SK-N-SH treated with all-trans-retinoic acid at 6 μM for 48 hours (cell line): ENCODE results near the gene TMEM14A.
A peak's percentile ranks its signal among the peaks of the same experiment; 100 is the strongest.

Source experiments
- ATAC-seq: fragments of 200-7000 bp; cut with Tn5 transposase; 3 replicates; pipeline ENCODE4 v1.9.1; 2020; ENCODE audit warnings: mild to moderate bottlenecking, moderate library complexity
- ARNTL ChIP-seq: fragments of 450-650 bp; formaldehyde crosslinking; IDR thresholded peaks from 2 replicates; pipeline ENCODE4 v1.5.0; 2020; ENCODE audit warnings: low read depth, mild to moderate bottlenecking, moderate library complexity, borderline replicate concordance
- BACH2 ChIP-seq: fragments of 250-450 bp; sonication (Bioruptor Pico); IDR thresholded peaks from 2 replicates; pipeline ENCODE4 v1.9.0; 2021; ENCODE audit warnings: mild to moderate bottlenecking, borderline replicate concordance
- CSDC2 ChIP-seq: fragments of 250-450 bp; sonication (Bioruptor Pico); IDR thresholded peaks from 2 replicates; pipeline ENCODE4 v1.5.0; 2020; ENCODE audit warnings: mild to moderate bottlenecking, moderate library complexity
- GLIS3 ChIP-seq: fragments of 250-450 bp; sonication (Bioruptor Pico); IDR thresholded peaks from 2 replicates; pipeline ENCODE4 v1.5.0; 2020; ENCODE audit warnings: mild to moderate bottlenecking, moderate library complexity
- ISL1 ChIP-seq: fragments of 250-450 bp; sonication (Bioruptor Pico); IDR thresholded peaks from 2 replicates; pipeline ENCODE4 v2.1.2; 2022; ENCODE audit warnings: mild to moderate bottlenecking, moderate library complexity
- PPARA ChIP-seq: fragments of 250-450 bp; sonication (Bioruptor Pico); IDR thresholded peaks from 2 replicates; pipeline ENCODE4 v1.5.0; 2020; ENCODE audit warnings: mild to moderate bottlenecking, borderline replicate concordance
- RARB ChIP-seq: fragments of 250-450 bp; sonication (Bioruptor Pico); IDR thresholded peaks from 2 replicates; pipeline ENCODE4 v1.8.0; 2021; ENCODE audit warnings: mild to moderate bottlenecking, moderate library complexity
- TOX ChIP-seq: fragments of 250-450 bp; sonication (Bioruptor Pico); IDR thresholded peaks from 2 replicates; pipeline ENCODE4 v1.8.0; 2021; ENCODE audit warnings: mild to moderate bottlenecking, moderate library complexity, borderline replicate concordance
- ZC3H10 ChIP-seq: fragments of 250-450 bp; sonication (Bioruptor Pico); IDR thresholded peaks from 2 replicates; pipeline ENCODE4 v1.5.1; 2021; ENCODE audit warnings: mild to moderate bottlenecking, moderate library complexity
- ZFP30 ChIP-seq: fragments of 450-650 bp; formaldehyde crosslinking; IDR thresholded peaks from 2 replicates; pipeline ENCODE4 v1.5.0; 2022; ENCODE audit warnings: mild to moderate bottlenecking, moderate library complexity
- ZNF565 ChIP-seq: fragments of 450-650 bp; formaldehyde crosslinking; conservative IDR thresholded peaks from 2 replicates; pipeline ENCODE4 v1.5.0; 2020; ENCODE audit warnings: low read depth, mild to moderate bottlenecking, moderate library complexity
- ZNF70 ChIP-seq: fragments of 450-650 bp; formaldehyde crosslinking; IDR thresholded peaks from 2 replicates; pipeline ENCODE4 v1.5.0; 2020; ENCODE audit warnings: mild to moderate bottlenecking, moderate library complexity
- ZNF8 ChIP-seq: fragments of 450-650 bp; formaldehyde crosslinking; IDR thresholded peaks from 2 replicates; pipeline ENCODE4 v1.5.0; 2020; ENCODE audit warnings: mild to moderate bottlenecking, moderate library complexity
- TF ChIP-seq, protein P1 (sequence below): fragments of 250-450 bp; sonication (Bioruptor Pico); IDR thresholded peaks from 2 replicates; pipeline ENCODE4 v1.5.1; 2020; ENCODE audit warnings: low read depth, mild to moderate bottlenecking, moderate library complexity
- TF ChIP-seq, protein P2 (sequence below): fragments of 250-450 bp; sonication (Bioruptor Pico); IDR thresholded peaks from 2 replicates; pipeline ENCODE4 v1.8.0; 2020; ENCODE audit warnings: mild to moderate bottlenecking, moderate library complexity, borderline replicate concordance
- TF ChIP-seq, protein P3 (sequence below): fragments of 250-450 bp; sonication (Bioruptor Pico); IDR thresholded peaks from 2 replicates; pipeline ENCODE4 v1.5.0; 2020; ENCODE audit warnings: mild to moderate bottlenecking, moderate library complexity
- TF ChIP-seq, protein P4 (sequence below): fragments of 250-450 bp; sonication (Bioruptor Pico); IDR thresholded peaks from 2 replicates; pipeline ENCODE4 v1.8.0; 2021; ENCODE audit warnings: low read depth, mild to moderate bottlenecking, moderate library complexity, borderline replicate concordance
- TF ChIP-seq, protein P5 (sequence below): fragments of 250-450 bp; sonication (Bioruptor Pico); IDR thresholded peaks from 2 replicates; pipeline ENCODE4 v1.5.1; 2021; ENCODE audit warnings: mild to moderate bottlenecking, moderate library complexity

The TMEM14A gene

DNA sequence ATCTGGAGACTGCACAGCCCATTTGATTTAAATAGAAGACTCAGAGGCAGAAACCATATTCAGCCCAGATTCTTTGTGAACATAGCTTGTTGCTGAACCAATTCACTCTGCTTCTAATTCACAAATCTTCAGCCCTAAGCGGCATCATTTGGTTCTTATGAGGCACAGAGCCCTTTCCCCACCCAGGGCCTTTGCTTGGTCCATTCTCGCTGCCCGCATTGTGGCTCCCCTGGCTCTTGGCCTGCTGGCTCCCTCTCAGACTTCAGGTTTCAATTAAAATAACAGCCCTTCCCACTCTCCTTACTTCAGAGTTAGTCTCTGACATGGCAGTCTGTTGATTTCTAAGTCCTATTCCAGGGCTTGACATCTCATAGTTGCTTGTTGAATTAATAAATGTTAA lies 9.4 kb upstream of the TMEM14A start:
- peak; percentile 7; the same call in 2 of the 3 replicates for ATAC-seq
- TF ChIP-seq ARNTL (CRISPR knock-in tag): no peak
- TF ChIP-seq, protein P1, sequence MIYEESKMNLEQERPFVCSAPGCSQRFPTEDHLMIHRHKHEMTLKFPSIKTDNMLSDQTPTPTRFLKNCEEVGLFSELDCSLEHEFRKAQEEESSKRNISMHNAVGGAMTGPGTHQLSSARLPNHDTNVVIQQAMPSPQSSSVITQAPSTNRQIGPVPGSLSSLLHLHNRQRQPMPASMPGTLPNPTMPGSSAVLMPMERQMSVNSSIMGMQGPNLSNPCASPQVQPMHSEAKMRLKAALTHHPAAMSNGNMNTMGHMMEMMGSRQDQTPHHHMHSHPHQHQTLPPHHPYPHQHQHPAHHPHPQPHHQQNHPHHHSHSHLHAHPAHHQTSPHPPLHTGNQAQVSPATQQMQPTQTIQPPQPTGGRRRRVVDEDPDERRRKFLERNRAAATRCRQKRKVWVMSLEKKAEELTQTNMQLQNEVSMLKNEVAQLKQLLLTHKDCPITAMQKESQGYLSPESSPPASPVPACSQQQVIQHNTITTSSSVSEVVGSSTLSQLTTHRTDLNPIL (CRISPR knock-in tag): no peak
- no peak for TF ChIP-seq ZFP30
- TF ChIP-seq GLIS3 (CRISPR knock-in tag): no peak
- TF ChIP-seq RARB (CRISPR knock-in tag): no peak
- no peak for TF ChIP-seq ZNF70 (CRISPR knock-in tag)
- TF ChIP-seq ZNF565 (CRISPR knock-in tag): no peak
- TF ChIP-seq, protein P2, sequence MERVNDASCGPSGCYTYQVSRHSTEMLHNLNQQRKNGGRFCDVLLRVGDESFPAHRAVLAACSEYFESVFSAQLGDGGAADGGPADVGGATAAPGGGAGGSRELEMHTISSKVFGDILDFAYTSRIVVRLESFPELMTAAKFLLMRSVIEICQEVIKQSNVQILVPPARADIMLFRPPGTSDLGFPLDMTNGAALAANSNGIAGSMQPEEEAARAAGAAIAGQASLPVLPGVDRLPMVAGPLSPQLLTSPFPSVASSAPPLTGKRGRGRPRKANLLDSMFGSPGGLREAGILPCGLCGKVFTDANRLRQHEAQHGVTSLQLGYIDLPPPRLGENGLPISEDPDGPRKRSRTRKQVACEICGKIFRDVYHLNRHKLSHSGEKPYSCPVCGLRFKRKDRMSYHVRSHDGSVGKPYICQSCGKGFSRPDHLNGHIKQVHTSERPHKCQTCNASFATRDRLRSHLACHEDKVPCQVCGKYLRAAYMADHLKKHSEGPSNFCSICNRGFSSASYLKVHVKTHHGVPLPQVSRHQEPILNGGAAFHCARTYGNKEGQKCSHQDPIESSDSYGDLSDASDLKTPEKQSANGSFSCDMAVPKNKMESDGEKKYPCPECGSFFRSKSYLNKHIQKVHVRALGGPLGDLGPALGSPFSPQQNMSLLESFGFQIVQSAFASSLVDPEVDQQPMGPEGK (CRISPR knock-in tag): no peak

DNA sequence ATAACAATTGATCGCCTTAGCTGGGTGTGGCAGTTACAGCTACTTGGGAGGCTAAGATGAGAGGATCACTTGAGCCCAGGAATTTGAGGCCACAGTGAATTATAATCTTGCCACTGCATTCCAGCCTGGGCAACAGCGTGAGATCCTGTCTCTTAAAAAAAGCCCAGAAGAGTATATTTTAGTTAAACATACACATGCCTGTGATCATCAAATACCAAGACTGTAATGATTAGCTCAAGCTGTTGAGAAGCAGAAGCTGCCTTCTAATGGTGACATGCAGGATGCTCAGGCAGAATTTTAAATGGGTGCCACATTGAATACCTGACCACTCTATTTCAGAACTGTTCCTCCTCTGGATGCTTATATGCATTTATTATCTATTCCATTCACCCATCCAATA lies 8.9 kb upstream of the TMEM14A start:
- no peak for ATAC-seq

DNA sequence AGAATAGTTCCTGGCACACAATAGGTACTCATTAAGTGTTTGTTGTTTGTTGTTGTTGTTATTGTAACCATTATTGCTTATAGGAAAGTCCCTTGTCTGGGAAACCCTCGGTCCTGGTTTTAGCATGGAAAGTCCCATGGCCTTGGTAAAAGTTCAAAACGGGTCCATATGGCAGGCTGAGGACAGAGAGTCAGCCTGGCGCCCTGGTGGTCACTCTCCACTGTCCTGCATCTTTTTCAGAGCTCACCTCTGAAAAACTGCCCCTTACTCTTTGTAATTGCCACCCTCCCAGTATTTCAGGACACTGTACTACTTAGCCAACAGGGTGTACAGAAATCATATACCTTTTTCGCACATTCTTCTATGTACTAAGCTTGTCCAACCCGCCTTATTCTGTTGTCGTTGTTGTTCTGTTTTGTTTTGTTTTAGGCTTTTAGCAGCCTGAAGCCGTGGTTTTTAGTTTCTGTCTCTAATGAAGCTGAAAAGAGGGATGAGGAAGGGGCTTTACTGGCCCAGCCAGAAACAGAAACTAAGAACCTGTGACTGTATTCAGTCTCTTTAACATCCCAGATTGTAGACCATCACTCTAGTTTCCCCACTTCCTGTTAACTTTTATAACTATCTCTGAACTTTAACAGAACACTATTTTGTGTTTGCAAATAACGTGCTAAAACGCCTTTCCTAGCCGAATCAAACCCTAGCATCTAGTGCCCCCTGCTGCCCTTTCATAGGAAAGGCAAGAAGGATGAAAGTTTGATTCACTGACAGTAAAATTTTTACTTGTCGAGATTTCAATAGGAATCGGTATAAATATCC lies 7.6 kb upstream of the TMEM14A start:
- TF ChIP-seq, protein P3, sequence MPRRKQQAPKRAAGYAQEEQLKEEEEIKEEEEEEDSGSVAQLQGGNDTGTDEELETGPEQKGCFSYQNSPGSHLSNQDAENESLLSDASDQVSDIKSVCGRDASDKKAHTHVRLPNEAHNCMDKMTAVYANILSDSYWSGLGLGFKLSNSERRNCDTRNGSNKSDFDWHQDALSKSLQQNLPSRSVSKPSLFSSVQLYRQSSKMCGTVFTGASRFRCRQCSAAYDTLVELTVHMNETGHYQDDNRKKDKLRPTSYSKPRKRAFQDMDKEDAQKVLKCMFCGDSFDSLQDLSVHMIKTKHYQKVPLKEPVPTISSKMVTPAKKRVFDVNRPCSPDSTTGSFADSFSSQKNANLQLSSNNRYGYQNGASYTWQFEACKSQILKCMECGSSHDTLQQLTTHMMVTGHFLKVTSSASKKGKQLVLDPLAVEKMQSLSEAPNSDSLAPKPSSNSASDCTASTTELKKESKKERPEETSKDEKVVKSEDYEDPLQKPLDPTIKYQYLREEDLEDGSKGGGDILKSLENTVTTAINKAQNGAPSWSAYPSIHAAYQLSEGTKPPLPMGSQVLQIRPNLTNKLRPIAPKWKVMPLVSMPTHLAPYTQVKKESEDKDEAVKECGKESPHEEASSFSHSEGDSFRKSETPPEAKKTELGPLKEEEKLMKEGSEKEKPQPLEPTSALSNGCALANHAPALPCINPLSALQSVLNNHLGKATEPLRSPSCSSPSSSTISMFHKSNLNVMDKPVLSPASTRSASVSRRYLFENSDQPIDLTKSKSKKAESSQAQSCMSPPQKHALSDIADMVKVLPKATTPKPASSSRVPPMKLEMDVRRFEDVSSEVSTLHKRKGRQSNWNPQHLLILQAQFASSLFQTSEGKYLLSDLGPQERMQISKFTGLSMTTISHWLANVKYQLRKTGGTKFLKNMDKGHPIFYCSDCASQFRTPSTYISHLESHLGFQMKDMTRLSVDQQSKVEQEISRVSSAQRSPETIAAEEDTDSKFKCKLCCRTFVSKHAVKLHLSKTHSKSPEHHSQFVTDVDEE (CRISPR knock-in tag): no peak
- TF ChIP-seq, protein P1 (CRISPR knock-in tag): no peak
- no peak for TF ChIP-seq ARNTL (CRISPR knock-in tag)
- TF ChIP-seq, protein P2 (CRISPR knock-in tag): no peak
- TF ChIP-seq TOX (CRISPR knock-in tag): no peak
- no peak for TF ChIP-seq ISL1
- TF ChIP-seq ZNF8 (CRISPR knock-in tag): no peak
- TF ChIP-seq, protein P4, sequence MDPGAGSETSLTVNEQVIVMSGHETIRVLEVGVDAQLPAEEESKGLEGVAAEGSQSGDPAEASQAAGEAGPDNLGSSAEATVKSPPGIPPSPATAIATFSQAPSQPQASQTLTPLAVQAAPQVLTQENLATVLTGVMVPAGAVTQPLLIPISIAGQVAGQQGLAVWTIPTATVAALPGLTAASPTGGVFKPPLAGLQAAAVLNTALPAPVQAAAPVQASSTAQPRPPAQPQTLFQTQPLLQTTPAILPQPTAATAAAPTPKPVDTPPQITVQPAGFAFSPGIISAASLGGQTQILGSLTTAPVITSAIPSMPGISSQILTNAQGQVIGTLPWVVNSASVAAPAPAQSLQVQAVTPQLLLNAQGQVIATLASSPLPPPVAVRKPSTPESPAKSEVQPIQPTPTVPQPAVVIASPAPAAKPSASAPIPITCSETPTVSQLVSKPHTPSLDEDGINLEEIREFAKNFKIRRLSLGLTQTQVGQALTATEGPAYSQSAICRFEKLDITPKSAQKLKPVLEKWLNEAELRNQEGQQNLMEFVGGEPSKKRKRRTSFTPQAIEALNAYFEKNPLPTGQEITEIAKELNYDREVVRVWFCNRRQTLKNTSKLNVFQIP (CRISPR knock-in tag): no peak
- TF ChIP-seq, all 23 proteins: peak for 0
- ATAC-seq: peak; percentile 54

More for the DNA sequence above, 8.9 kb upstream of the TMEM14A start:
- TF ChIP-seq BACH2 (CRISPR knock-in tag): no peak
- no peak for TF ChIP-seq ZNF565 (CRISPR knock-in tag)

DNA sequence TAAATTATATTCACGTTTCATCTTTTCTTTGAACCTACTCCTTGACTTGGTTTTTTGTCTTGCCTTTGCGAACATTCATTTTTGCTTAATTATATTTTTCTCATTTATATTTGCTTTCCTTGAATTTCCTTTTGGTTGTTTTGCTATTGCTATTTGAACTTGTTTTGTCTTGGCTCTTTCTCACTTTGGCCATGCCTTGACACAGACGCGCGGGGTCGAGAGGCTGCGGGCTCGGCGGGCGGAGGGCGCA lies 7.1 kb upstream of the TMEM14A start:
- ATAC-seq: no peak
- no peak for TF ChIP-seq TOX (CRISPR knock-in tag)
- TF ChIP-seq, protein P5, sequence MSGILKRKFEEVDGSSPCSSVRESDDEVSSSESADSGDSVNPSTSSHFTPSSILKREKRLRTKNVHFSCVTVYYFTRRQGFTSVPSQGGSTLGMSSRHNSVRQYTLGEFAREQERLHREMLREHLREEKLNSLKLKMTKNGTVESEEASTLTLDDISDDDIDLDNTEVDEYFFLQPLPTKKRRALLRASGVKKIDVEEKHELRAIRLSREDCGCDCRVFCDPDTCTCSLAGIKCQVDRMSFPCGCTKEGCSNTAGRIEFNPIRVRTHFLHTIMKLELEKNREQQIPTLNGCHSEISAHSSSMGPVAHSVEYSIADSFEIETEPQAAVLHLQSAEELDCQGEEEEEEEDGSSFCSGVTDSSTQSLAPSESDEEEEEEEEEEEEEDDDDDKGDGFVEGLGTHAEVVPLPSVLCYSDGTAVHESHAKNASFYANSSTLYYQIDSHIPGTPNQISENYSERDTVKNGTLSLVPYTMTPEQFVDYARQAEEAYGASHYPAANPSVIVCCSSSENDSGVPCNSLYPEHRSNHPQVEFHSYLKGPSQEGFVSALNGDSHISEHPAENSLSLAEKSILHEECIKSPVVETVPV (CRISPR knock-in tag): no peak
- TF ChIP-seq, protein P4 (CRISPR knock-in tag): no peak
- no peak for TF ChIP-seq ZC3H10 (CRISPR knock-in tag)
- no peak for TF ChIP-seq RARB (CRISPR knock-in tag)
- no peak for TF ChIP-seq ZNF8 (CRISPR knock-in tag)
- TF ChIP-seq, protein P1 (CRISPR knock-in tag): no peak
- TF ChIP-seq CSDC2 (CRISPR knock-in tag): no peak
- no peak for TF ChIP-seq PPARA (CRISPR knock-in tag)
